GM23248 (cell line): ENCODE measurements around the gene OPCML.

ENCODE experiments used
- EZH2 ChIP-seq: fragments of 200-600 bp; sonication (generic); IDR thresholded peaks from 2 replicates; pipeline ENCODE4 v1.6.1; 2018; ENCODE audit warnings: antibody characterized with exemption, mild to moderate bottlenecking; ENCODE audit not compliant: insufficient read depth, poor library complexity, severe bottlenecking
- EZH2phosphoT487 ChIP-seq: fragments of 200-600 bp; sonication (generic); IDR thresholded peaks from 2 replicates; pipeline ENCODE4 v1.6.1; 2018; ENCODE audit warnings: antibody characterized with exemption, moderate library complexity, mild to moderate bottlenecking, low read depth; ENCODE audit not compliant: insufficient read depth

- TF ChIP-seq EZH2, result no peak
- no peak for TF ChIP-seq EZH2phosphoT487
Measured at GRCh38 chr11:132504501-132505041, 1027.7 kb downstream of the OPCML start.
